Fibroblast of upper back skin (primary cell): ENCODE measurements around the gene CENPP.

Experiments
- DNase-seq: peaks from one replicate; pipeline ENCODE4 v3.0.0-alpha.2; 2013

Gene CENPP

DNA sequence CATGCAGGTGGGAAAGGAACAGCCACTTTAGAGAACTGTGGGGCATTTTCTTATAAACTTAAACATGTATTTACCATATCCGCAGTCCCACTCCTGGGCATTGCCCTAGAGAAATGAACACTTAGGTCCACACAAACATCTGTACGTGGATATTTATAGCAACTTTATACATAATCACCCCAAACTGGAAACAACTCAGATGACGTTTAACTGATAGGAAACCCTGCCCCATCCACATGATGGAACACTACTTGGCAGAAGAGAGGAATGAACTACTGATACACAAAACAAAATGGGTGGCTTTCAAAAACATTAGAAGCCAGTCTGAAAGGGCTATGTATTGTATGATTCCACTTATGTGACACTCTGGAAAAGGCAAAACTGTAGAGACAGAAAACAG lies 187.6 kb downstream of the CENPP start:
- no peak for DNase-seq

DNA sequence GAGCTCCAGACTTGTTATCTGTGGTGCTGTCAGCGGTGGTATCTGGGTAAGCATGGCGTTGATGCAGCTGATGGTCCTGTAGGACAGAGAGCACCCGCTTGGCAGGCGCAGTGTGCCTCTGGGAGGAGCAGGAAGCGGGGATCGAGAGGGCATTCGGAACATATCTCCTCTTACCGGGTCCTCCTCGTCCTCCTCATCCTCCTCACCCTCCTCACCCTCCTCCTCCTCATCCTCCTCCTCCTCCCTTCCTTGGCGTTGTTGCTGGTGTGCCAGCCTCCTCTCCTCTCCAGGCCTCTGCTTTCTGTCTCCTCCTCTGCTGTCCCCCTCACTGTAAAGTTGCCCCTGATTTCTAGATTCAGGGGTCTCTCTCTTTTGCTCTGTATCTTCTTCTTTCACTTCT lies 188.9 kb downstream of the CENPP start:
- DNase-seq = no peak

DNA sequence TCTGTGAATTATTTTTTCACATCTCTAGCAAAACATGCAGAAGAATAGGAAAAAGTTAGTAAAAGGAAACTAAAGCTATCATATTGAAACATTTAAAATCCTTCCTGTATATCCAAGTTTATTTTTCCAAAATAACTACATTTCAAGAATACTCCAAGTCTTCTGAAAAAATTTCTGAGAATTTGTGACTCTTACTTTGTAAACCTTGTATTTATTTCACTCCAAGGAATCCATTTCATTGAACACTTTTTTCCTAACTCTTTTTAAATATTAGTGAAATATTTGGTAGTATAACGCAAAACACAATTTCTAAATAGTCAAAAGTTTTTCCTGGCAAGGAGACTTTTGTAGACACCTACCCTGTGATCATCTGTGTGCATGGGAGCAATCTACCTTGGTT lies 190.8 kb downstream of the CENPP start:
- DNase-seq = no peak

DNA sequence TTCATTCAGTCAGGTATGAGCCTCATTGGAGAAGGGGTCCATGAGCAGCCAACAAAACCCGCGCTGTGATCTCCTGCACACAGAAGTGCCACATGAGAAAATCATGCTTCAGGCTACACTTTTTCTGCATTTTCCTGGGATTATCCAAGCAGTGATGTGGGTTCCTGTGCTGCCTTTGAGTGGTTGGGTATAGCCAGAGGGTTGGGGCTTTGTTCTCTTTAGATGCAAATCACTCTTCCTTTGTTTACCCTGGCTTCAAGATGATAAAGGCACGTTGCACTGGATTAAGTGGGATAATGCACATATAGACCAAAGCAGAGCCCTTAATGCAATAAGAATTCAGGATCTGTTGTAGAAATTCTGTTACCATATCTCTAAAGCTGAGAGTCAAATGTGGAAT lies 191.3 kb downstream of the CENPP start:
- no peak for DNase-seq

DNA sequence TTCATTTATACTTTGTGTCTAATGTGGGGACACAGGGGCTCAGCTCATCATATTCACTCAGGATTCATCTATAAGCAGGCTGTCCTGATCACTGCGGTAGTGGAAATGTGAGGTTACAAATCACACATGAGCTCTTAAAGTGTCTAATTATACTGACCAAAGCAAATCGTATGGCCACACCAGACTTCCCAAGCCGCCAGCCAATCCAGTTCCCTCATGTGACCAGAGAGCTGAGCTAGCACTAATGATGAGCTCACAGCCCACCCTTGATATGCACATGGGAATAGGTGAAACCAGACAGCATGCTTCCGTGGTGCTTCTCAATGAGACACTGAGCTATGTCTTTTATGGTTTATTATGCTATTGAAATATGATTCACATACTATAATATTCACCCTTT lies 192.4 kb downstream of the CENPP start:
- peak; percentile 37 for DNase-seq

DNA sequence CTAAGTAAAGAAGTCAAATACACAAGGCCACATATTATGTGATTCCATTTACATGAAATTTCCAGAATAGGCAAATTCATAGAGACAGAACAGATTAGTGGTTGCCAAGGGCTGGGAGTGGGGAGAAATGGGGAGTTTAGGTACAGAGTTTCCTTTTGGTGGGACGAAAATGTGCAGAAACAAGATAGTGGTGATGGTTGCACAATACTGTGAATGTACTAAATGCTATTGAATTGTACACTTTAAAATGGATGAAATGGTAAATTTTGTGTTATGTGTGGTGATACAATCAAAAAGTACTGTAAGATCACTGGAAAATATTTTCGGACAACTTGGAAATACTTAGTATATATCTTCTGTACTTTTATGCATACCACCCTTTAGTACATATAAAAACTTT lies 195.1 kb downstream of the CENPP start:
- no peak for DNase-seq

DNA sequence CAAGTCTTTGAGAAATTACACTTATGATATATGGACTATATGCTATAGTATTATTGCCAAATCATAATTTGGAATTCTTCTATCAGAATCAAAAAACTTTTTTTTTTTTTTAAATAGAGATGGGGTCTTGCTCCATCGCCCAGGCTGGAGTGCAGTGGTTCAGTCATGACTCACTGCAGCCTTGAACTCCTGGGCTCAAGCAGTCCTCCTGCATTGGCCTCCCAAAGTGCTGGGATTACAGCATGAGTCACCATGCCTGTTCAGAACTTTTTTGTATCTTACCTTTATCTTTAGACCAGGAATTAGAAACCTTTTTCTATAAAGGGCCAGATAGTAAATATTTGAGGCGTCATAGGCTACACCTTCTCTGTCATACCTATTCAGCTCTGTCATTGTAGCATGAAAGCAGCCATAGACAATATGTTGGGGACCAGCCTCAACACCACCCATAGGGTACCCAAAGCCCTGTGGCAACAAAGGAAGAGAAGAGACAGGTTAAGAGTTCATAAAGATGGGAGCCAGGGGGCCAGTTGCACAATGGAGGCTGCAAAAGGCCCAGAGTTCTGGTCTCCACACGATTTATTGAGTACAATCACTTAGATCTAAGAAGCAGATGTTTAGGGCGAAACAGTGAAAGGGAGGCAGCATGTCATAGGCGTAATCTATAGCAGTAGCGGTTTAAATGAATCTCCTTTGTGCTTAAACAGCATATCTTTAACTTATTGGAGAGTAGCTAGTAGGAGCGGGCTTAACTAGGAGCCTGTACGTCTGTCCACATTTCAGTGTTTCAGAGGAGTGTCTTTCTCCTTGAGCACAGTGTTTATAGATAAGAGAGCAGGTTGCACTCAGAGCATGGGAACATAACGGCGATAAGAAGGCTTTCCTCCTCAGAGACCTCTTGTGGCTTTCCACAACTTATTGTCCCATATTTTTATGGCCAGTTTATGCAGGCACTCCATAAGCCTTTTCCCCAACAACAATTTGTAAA lies 197.5 kb downstream of the CENPP start:
- DNase-seq = no peak

DNA sequence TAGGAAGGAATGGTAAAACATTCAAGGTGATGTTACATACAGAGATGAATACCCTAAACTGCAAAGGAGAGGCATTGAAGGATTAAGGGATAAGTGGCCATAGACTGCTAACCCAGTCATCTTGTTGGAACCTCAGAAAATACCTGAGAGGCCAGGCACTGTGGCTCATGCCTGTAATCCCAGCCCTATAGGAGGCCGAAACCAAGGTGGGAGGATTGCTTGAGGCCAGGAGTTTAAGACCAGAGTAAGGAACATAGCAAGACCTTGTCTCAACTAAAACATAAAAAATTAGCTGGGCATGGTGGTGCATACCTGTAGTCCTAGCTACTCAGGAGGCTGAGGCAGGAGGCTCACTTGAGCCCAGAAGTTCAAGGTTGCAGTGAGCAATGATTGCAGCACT lies 199.1 kb downstream of the CENPP start:
- no peak for DNase-seq

DNA sequence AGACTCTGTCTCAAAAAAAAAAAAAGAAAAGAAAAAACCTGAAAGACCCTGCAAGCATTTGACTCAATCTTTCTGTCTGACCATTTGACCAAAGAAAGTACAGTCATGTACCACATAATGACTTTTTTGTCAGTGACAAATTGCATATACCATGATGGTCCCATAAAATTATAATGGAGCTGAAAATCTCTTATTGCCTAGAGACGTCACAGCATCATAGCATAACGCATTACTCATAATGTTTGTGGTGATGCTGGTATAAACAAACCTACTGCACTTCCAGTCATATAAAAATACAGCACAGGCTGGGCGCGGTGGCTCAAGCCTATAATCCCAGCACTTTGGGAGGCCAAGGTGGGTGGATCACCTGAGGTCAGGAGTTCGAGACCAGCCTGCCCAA lies 199.6 kb downstream of the CENPP start:
- DNase-seq = peak; percentile 18

DNA sequence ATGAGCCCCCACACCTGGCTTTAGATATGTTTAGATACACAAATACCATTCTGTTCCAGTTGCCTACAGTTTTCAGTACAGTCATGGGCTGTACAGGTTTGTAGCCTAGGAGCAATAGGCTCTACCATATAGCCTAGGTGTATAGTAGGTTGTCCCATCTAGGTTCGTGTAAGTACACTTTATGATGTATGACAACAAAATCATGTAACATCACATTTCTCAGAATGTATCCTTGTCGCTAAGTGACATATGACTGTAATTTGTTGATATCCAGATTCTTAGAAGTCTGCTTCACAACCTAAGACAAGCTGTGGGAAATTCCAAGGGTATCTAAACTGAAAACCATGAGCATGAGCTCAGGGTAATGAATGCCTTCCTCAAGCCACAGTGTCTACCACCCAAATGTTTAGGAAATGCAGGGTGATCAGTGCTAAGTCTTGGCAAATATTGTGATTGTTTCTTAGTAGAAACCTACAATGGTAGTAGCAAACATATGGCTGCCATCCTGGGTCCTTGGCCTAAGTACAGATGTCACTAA lies 201.6 kb downstream of the CENPP start:
- no peak for DNase-seq

DNA sequence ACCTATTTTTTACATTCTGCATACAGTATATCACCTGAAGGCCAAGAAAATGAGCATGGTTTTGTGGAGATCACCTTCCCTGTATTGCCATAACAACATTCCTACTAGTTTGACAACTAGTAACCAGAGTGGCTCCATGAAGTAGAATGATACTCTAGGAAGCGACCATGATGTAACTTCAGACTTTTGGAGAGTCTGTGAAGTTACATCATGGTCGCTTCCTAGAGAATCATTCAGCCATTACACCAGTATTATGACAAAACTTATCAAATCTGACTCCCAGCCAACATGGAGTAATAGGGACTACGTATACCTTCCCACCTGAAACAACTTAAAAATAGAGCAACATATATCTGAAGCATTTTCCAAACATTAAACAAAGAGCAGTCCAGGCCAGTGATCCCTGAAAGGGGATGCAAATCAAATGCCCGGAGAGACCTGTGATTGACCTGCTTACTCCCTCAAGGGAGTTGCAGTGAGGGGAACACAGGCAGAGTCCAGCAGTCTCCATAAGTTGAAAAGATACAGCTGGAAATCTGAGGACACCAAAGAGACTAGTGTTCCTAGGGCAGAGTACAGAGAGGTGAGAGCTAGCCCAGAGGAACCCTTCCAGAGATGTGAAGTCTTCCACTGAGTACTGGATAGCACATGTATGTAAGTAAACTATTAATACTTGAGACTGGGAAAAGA lies 202.2 kb downstream of the CENPP start:
- no peak for DNase-seq

DNA sequence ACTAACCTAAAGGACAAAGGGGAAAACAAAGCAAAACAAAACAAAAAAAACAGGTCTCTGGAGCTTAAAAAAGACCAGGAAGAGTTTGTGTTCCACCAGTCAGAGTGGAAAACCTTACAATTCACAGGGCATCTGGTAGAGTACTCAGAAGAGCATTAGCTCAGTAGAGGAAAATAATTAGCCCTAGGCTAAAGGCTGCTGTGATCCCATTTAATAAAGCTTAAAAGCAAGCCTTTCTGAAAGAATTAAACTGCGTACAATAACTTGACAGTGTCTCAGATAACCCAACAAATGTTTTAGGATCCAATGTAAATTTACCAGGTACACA lies 202.7 kb downstream of the CENPP start:
- no peak for DNase-seq

DNA sequence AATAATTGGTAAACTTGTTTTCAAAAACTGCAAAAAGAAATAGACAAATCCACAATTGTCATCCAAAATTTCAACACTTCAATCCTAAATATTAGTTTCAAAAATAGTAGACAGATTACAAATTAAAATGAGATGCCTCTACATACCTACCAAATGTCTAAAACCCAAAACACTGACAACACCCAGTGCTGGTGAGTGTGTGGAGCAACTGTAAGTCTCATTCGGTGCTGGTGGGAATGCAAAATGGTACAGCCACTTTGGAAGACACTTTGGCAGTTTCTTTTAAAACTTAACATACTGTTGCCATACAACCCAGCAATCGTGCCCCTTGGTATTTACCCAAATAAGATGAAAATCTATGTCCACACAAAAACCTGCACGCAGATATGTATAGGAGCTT lies 203.4 kb downstream of the CENPP start:
- no peak for DNase-seq

DNA sequence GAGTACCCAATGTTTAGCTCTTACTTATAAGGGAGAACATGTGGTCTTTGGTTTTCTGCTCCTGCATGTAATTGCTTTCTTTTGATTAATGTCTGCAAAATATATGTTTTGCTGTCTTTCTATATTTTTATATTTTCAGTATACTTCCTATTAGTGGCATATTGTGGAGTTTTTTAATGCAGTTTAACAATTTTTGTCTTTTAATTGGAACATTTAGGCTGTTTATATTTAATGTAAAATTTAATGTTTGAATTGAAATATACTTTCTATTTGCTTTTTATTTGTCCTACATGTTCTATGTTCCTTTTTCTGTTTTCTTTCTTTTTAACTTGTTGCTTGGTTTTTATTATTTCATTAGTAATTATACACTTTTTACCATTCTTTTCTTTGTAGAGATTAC lies 205.1 kb downstream of the CENPP start:
- DNase-seq = no peak

DNA sequence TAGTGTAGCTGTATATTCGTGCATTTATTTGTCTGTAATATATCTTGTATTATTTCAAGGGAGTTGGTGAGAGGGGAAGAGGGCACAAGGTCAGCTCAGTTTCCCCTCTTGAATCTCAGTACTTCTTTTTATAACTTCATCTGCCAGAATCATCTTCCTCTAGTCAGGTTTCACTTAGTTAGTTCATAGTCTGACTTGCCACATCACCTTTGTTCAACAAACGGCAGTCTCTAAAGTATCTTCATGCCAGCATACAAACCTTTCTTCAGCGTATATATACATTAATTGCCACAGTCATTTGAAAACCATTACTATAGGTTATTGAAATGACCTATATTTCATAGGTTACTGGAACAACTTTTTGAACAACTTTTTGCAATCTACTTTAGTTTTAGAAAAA lies 208.5 kb downstream of the CENPP start:
- DNase-seq = no peak

DNA sequence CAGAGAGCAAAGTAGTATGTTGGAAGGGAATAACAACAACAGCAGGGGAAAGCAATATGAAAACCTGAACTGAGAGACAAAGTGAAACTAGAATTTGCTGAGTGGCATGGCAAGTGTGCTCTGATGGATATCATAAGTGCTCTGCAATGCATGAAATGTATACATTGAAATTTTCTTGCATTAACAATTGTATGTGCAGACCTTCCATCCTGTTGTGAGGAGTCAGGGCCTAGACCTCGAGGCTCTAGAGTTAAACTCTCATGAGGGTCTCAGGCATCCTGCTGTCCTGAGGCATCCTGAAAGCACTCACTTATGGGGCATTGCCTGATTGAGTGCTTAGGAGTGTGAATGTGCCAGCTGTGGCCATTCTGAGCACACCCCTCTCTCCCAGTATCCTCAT lies 208.9 kb downstream of the CENPP start:
- DNase-seq = no peak

DNA sequence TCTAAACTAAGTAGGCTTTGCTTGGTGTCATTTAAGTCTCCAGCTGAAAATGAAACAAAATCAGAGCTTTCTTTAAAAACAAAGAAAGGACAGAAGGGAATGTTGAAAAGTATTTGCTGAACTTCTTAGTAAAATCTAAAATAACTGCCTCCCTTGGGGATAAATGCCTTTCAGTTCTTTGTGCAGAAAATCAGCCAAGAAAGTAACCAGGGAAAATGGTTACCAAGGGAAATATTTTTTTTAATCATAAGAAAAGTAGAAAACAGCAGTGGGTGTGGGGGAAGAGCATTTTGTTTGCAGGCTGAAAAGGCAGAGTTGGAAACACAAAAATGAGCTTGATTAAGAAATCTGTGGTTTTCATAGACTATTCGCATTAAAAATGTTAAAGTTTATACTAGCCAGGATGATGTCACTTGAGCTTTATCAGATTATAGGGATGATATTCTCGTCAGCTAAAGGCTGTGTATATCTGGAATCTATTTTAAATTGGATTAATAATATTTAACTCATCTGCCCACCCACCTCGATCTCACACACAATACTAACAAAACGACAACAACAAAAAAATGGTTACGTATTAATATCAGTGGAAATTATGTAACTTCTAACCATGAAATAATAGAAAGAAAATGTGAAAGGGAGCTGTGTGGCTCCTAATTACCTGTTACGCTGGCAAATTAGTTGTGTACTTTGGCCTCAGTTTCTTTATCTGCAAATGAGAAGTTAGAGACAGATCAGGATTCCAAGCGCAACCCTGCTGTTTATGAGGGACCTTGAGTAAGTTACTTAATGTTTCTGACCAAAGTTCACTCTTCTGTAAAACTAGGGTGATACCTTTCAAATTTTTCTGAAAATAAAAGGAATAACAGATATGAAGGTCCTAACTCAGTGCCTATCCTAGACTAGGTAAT lies 210.4 kb downstream of the CENPP start, which contains the start of gene ECM2:
Gene ECM2, minus strand, starts transcription at position 51 of the 911 bp plus-strand sequence. CDS start 13,124 bp downstream, outside the sequence.
- DNase-seq = peak; percentile 75

DNA sequence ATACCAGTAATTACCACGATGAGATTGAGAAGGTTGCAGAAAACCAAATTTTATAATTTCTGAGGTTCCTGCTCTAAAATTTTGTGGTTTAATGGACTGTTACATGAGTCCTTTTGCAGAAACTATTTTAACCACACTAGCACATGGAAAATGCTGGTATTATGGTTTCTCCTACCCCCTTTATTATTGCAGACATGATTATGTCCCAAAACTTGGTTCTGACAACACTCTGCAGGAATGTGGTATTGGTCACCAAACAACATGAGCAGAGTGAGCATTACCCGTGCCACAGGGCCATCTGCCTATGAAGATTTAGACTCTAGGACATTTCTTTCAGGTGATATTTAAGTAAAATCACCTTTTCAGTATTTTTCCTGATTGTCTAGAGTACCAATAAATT lies 212.8 kb downstream of the CENPP start:
- peak; percentile 83 for DNase-seq

DNA sequence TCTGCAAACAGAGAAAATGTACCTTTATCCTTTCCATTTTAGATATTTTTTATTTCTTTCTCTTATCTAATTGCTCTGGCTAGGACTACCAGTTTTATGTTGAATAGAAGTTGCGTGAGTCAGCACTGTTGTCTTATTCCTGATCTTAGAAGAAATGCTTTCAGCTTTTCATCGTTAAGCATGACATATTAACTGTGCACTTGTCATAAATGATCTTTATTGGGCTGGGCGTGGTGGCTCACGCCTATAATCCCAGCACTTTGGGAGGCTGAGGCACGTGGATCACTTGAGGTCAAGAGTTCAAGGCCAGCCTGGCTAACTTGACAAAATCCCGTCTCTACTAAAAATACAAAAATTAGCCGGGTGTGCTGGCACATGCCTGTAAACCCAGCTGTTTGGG lies 218.2 kb downstream of the CENPP start:
- no peak for DNase-seq

DNA sequence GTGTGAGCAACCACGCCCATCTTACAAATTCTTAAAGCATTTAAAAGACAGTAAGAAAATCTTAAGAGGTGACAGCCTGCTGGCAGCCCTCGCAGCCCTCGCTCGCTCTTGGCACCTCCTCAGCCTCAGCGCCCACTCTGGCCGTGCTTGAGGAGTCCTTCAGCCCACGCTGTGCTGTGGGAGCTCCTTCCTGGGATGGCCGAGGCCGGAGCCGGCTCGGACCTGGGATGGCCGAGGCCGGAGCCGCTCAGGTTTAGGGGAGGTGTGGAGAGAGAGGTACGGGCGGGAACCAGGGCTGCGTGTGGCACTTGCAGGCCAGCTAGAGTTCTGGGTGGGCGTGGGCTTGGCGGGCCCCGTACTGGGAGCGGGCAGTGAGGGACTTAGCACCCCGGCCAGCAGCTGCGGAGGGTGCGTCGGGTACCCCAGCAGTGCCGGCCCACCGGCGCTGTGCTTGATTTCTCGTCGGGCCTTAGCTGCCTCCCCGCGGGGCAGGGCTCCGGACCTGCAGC lies 219.3 kb downstream of the CENPP start:
- no peak for DNase-seq

DNA sequence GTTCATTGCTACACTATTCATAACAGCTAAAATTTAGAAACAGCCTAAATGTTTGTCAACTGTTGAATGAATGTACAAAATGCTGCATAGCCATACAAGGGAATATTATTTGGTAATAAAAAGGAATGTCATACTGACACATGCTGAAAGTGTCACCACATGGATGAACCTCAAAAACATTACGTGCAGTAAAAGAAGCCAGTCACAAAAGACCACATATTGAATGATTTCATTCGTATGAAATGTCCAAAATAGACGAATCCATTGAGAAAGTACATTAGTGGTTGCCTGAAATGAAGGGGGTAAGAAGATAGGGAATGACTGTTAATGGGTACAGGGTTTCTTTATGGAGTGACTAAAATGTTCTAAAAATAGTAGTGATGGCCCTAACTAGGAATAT lies 221.6 kb downstream of the CENPP start:
- no peak for DNase-seq

DNA sequence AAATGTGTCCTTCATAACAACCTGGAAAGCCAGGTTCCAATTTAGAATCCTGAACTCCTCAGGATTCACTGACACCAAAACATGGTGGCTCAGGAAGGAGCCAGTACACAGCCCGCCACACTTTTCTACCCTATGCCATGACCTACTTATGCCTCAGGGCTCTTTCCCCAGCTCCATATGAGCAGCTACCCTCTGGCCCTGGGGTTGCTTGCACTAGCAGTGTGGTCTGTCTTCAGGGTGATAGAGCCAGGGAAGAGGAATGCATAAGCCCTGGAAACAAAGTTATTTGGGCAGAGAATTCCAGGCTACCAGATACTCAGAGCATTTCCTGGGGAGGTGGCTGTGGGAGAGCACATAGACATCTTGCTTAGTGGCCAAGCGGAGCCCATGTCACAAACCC lies 225.0 kb downstream of the CENPP start:
- peak; percentile 7 for DNase-seq
